Stimulated activated CD4-positive, alpha-beta T cell treated with anti-CD3 and anti-CD28 coated beads, Interleukin-4, amount 100 ng/mL, for 24 hours (primary cell): ENCODE data around the gene PM20D2.

Experiments used
- DNase-seq: peaks from one replicate; pipeline ENCODE4 v3.0.0-alpha.2; 2020

The PM20D2 gene

DNA sequence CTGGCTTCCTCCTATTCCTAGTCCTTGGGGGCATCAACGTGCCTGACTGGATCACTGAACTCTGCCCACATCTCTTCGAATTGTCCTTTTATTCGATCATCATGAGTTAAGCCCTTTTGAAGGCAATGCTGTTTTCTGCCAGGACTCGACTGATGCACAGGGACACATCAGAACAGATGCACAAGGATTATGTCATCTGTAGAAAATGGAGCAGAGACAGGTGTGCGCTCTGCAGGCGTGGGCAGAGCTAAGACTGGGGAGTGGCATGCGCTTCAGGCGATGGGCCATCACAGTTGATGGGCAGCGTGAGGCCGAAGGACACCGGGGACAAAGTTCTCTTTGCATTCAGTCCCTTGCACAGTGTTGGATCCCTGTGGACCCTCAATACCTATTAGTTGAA is 58.2 kb downstream of the PM20D2 start:
- DNase-seq, result no peak

DNA sequence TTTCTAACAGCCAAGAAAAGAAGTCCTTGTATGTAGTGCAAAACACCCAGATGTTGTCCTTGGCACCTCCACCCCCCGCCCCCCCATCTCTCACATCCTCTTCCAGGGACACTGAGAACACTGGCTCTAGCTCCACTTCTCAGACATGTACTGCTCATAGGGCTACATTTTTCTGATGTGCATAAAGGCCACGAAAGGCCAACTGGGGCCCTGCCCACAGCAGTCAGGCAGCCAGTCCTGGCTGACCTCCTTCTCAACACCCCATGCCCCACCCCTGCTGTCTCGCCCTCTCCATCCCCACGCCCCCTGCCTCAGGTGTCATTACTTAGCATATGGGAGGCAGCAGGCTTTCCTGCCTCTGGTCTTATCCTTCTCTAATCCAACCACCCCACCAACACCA is 60.0 kb downstream of the PM20D2 start:
- no peak for DNase-seq

DNA sequence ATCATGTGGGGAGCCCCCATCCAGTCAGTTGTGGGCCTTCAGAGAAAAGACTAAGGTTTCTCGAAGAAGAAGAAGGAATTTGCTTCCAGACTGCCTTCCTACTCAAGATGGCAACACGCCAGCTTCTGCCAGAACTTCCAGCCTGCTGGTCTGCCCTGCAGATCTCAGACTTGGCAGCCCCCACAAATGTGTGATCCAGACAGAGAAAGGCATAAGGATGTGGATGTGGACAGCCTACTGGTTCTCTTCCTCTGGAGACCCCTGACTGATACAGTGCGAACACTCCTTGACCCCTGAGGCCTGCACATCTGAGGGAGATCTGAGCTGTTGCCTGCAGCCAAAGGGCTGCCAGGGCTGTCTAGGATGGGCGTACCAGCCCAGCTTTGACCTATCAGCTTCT is 62.7 kb downstream of the PM20D2 start:
- DNase-seq, result no peak

DNA sequence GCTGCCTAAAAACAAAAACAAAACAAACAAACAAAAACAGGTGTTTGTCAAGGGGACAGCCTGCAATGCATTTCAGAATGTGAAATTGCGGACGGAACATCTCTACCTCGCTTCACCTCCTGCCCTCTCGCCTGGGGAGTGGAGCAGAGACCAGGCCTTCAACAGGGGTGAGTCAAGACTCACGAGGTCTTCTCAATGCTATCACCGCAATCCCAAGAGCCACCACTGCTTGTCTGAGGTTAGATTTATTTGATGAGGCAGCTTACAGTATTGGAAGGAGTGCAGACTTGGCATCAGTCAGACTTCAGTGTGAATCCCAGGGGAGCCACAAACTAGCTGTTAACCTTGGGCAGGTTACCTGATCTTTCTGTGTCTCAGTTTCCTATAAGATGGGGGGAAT is 63.6 kb downstream of the PM20D2 start:
- no peak for DNase-seq

DNA sequence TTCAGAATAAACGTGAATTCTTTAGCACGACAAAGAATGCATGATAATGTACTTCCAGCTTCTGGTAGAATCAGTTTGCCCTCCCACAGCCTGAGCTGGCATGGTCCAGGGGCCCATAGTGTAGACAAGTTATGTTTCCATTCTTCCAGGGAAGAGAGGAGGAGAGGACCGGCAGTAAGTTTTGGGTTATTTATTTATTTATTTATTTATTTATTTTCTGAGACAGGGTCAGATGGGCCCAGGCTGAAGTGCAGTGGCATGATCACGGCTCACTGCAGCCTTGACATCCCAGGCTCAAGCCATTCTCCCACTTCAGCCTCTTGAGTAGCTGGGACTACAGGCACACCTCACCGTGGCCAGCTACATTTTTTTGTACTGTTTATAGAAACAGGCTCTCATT is 66.6 kb downstream of the PM20D2 start:
- no peak for DNase-seq

DNA sequence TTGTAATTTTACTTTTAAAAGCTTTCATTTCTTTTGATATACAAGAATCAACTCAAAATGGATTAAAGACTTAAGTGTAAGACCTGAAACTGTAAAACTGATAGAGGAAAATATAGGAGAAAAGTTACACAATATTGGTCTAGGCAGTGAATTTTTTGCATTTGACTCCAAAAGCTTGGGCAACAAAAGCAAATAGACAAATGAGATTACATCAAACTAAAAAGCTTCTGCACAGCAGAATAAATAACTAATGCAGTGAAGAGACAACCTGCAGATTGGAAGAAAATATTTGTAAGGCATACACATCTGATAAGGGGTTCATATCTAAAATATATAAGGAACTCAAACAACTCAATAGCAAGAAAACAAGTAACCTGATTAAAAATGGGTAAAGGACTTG is 68.3 kb downstream of the PM20D2 start:
- DNase-seq, result no peak
